GM15510 (cell line): ENCODE data around the gene SAXO1.

ENCODE experiments used
- POLR2A ChIP-seq: IDR thresholded peaks from 3 replicates; pipeline ENCODE4 v1.6.1; 2011; ENCODE audit warnings: borderline replicate concordance; ENCODE audit not compliant: insufficient read length; ENCODE audit errors: extremely low read depth

The SAXO1 gene

GRCh38 chr9:19033015-19033414, at the start of gene SAXO1:
SAXO1 (minus strand) TSS chr9:19033209; CDS start chr9:19032908, 301 bp downstream.
- no peak for TF ChIP-seq POLR2A

- TF ChIP-seq POLR2A = no peak
Observed at GRCh38 chr9:19074836-19075235, 41.8 kb upstream of the SAXO1 start.

- TF ChIP-seq POLR2A = no peak
Observed at GRCh38 chr9:19074229-19074628, 41.2 kb upstream of the SAXO1 start.

GRCh38 chr9:19057033-19057432, 24.0 kb upstream of the SAXO1 start:
- no peak for TF ChIP-seq POLR2A

GRCh38 chr9:19050637-19051591, 17.9 kb upstream of the SAXO1 start:
- TF ChIP-seq POLR2A = no peak

GRCh38 chr9:19049917-19050636, 17.1 kb upstream of the SAXO1 start:
- no peak for TF ChIP-seq POLR2A

- TF ChIP-seq POLR2A = peak; percentile 92
Observed at GRCh38 chr9:19048966-19049916, 16.2 kb upstream of the SAXO1 start, which contains the start of gene RRAGA. RRAGA (plus strand) TSS chr9:19049427; CDS start chr9:19049660, 233 bp downstream.

GRCh38 chr9:19036611-19037010, 3.6 kb upstream of the SAXO1 start:
- no peak for TF ChIP-seq POLR2A

- TF ChIP-seq POLR2A = no peak
Observed at GRCh38 chr9:19032406-19032805, 603 bp downstream of the SAXO1 start.

GRCh38 chr9:19030899-19031298, 2.1 kb downstream of the SAXO1 start:
- TF ChIP-seq POLR2A = no peak

GRCh38 chr9:19028835-19029451, 4.1 kb downstream of the SAXO1 start:
- TF ChIP-seq POLR2A = no peak

GRCh38 chr9:19027825-19028224, 5.2 kb downstream of the SAXO1 start:
- no peak for TF ChIP-seq POLR2A

- TF ChIP-seq POLR2A = no peak
Observed at GRCh38 chr9:19026375-19026774, 6.6 kb downstream of the SAXO1 start.

- no peak for TF ChIP-seq POLR2A
Observed at GRCh38 chr9:19023078-19023477, 9.9 kb downstream of the SAXO1 start.
